GM12865 (cell line): Measurements from ENCODE around the gene EVA1A.
A peak's percentile ranks its signal among the peaks of the same experiment; 100 is the strongest.

ENCODE experiments used
- DNase-seq: peaks from one replicate; pipeline ENCODE4 v3.0.0; 2010; ENCODE audit warnings: low read depth
- H3K4me3 ChIP-seq: 2 replicates; pipeline ENCODE4 v1.5.1; 2011; ENCODE audit warnings: mild to moderate bottlenecking, low read depth, low read length, control low read depth
- TF ChIP-seq, protein P1 (sequence below): IDR thresholded peaks from 2 replicates; pipeline ENCODE4 v1.5.1; 2011; ENCODE audit warnings: low read length, control low read depth, low read depth, inconsistent platforms; ENCODE audit not compliant: insufficient read depth; ENCODE audit errors: missing control alignments

EVA1A gene

DNA sequence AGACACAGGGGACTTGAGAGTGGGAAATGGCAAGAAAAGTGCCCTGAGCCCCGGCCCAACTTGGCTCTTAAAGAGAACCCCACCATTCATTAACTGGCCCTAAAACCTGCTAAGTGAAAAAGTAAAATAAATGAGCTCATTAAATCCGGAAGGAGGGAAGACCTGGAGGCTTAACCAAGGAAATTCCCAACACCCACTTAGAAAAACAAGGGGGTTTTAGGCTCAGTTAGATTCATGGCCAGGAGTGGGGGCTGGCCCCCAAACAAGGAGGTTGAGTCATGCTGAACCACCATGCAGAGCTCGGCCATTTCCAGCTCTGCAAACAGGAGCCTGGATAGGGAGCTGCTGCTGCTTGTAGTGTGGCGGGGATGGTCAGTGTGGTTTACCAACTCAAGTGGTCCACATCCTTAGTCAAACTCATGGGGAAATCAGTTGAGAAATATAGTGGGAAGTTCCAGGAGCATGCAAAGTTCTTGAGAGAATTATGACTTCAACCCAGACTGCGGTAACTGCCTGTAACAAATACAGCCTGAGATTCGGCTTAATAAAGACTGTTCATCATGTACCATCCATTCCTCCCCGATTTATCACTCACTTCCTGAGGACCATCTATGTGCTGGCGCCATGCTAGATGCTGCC lies 46.1 kb upstream of the EVA1A start:
- no peak overlapping the region for H3K4me3 ChIP-seq
- TF ChIP-seq, protein P1, sequence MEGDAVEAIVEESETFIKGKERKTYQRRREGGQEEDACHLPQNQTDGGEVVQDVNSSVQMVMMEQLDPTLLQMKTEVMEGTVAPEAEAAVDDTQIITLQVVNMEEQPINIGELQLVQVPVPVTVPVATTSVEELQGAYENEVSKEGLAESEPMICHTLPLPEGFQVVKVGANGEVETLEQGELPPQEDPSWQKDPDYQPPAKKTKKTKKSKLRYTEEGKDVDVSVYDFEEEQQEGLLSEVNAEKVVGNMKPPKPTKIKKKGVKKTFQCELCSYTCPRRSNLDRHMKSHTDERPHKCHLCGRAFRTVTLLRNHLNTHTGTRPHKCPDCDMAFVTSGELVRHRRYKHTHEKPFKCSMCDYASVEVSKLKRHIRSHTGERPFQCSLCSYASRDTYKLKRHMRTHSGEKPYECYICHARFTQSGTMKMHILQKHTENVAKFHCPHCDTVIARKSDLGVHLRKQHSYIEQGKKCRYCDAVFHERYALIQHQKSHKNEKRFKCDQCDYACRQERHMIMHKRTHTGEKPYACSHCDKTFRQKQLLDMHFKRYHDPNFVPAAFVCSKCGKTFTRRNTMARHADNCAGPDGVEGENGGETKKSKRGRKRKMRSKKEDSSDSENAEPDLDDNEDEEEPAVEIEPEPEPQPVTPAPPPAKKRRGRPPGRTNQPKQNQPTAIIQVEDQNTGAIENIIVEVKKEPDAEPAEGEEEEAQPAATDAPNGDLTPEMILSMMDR, result no peak
- DNase-seq, result no peak

DNA sequence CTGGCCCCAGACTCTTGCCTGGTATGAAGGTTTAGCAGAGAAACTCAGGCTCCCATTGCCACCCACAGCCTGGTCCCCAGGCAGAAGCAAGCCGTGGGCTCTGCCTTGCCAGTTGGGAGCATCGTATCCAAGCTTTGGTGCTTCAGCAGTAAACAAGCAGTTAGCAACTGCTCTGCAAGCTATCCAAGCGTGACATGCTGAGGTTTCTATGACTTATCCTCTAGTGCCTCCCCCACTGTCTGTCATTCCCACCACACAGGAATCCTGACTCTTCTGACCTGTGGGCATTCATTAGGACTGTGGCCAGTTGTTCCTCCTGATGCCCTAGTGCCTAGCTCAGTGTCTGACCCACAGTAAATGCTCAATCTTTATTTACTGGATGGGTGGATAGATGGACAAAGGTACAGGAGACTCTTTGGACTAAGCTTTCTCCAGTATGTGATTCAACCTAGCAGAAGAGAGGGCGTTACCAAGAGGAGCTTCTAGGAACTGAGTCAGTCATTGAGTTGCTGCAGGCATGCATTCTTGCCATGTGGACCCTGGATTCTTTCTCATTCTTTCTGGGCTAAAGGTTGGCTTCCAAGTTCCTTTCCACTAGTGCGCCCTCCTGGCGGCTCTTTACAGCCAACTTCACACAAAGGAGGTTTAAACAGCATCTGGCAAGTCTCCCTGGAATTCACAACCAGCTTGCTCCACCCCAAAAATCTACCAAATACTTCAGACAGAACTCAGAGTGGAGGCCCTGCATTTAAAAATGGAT lies 45.2 kb upstream of the EVA1A start:
- DNase-seq, result peak; percentile 16
- TF ChIP-seq, protein P1, result no peak
- no peak overlapping the region for H3K4me3 ChIP-seq

DNA sequence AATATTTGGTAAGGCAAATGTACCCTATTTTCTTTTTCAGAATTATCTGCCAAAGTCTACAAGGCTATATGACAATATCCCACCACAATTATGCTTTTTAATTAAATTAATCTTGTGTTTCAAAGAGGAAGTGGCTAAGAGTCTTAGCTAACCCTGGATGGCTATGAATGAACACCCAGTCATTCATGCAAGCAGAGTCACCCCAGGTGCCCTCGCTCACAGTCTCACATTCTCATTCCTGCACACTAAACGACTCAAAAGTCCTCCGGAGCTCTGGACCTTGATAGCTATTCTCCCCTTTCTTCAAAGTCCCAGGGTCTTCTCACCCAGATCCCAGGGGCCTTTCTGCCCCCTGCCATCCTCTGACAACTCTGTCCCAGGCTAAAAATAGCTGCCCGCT lies 43.7 kb upstream of the EVA1A start:
- peak; percentile 14 for DNase-seq
- H3K4me3 ChIP-seq, result no peak overlapping the region
- TF ChIP-seq, protein P1, result no peak

DNA sequence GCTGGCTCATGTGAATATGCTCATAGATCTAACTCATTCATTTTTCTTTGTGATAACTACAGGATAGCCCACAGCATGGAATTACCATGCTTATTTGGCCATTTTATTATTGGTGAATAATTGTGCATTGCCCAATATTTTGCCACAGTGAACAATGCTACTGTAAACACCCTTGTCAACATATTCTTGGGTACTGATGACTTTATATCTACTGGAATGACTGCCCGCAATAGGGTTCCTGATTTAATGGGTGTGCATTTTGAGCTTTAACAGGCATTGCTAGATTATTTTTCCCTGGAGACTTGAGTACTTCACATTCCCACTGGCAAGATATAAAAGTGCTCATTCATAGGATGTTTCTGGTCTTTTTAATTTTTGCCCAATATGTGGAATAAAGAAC lies 42.7 kb upstream of the EVA1A start:
- TF ChIP-seq, protein P1, result no peak
- H3K4me3 ChIP-seq, result no peak overlapping the region
- no peak for DNase-seq

DNA sequence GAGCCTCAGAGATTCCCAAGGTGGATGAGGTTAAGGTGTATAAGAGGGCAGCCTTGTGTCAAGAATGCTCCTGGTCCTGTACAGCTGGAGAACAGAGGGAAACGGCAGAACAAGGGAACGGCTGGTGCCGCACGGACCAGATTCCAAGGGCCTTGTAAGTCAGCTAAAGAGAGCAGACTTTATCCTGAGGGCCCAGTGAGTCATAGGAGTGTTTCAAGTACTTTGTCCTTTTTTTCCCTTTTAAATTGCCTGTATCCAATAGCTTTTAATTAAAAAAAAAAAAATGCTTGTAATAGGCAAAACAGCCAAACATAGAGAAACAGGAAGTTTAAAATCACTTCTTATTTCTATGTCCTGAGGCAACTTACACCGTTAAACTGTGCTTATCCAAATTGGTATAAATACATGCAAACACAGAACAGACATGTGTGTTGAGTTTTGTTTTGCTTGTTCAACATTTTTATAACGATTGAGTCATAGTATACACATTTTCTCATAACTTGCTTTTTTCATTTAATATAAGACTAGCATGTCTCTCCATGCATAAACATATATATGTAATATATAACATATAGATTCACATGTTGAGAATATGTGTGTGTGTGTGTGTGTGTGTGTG lies 42.1 kb upstream of the EVA1A start:
- DNase-seq, result no peak
- TF ChIP-seq, protein P1, result no peak
- H3K4me3 ChIP-seq, result no peak overlapping the region

DNA sequence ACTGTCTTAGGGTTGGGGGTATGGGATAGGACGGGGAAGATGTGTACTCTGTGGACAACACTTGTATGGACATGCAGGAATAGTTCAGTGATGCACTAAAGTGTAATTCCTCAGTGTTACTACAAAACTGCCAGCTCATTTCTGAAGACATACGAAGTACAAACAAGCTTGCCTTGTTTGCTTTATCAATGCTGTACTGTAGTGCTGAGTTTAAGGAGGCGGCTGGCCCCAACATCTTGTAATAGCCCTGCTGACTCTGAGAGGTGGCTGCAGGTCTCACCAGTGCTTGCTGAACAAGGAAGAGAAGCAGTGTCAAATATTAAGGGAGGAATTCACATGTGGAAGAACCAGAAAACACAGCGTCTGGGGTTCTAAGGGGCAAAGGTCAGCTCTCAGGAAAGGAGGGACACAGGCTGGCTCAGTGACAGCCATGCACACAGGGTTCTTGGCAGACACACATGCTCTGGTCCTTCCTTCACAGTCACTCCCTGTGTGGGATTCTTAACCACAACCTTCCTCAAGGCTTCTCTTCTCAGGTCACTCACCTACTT lies 39.8 kb upstream of the EVA1A start:
- TF ChIP-seq, protein P1, result no peak
- DNase-seq, result no peak
- no peak overlapping the region for H3K4me3 ChIP-seq
